HG03139 (cell line): ENCODE measurements around the gene CLBA1.

Experiments
- ATAC-seq: cut with Tn5 transposase; IDR thresholded peaks from one replicate; pipeline ENCODE4 v1.9.1; 2021; ENCODE audit not compliant: unreplicated experiment

Gene CLBA1

DNA sequence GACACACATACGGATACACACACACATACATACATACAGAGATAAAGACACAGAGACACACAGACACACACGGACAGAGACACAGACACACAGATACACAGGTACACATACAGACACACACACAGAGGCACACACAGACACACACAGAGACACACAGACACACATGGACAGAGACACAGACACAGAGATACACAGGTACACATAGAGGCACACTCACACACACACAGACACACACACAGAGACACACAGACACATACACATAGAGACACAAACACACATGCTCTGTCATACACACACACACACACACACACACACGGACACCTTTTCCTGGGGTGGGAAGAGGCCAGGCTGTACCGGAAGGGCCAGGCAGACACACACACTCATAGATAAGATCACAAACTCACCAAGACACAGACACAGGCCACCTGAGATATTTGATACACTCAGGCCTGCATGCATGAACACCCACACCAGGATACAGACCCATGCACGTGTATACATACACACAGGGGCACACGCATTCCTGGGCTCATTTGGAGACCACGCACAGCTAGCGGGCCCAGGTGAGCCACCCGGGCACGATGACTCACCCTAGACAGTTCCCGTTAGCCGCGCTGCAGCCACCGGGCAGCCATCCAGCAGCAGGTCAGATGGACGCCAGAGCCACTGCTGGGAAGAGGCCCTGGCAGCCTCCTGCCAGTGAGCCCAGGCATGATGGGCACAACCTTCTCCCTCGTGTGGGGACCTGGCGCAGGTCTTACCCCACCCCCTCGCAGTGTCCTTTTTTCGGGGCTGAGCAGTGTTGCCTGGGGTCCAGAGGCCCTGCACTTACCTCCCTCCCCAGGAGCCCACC, 5.6 kb upstream of the CLBA1 start:
- no peak for ATAC-seq

DNA sequence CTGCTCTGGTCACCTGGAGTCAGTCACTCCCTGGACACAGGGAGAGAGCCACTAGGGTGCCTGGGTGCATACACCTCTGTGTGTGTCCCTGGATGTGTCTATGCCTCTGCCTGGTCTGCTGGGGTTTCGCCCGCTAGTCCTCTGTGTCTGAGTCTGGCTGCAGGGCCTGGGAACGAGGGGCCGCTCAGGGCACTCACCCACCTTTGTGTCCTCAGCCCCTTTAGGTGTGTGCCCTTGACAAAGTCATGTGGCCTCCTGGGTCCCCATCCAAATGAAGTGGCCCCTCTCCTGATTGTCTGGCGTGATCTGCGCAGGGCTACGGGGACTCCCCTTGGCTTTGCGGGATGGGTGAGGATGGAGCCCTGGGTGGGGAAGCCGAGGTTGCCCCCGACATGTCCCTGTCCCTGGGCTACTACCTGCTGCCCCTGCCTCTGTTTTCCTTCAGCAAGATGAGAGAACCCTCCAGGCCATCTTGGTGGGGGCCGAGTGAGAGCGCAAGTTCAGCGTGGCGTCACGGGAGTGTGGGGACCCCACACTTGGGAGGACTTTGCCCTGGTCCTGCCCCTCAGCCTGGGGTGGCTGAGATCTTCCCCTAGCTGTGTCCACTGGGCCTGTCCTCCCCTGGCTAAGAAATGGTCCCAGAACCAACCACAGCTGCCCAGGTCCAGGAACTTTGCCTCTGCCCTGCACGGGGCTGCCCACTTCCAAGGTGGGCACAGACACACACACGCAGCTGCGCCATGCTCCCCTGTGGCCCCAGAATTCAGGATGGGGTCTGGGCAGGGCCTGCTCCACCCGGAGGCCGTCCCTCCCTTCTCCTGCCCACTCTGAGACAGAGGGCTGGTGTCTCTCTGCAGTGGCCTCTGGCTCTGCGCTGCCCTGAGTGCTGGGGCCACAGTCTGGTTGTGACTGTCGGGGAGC, 4.7 kb upstream of the CLBA1 start:
- ATAC-seq, result no peak

DNA sequence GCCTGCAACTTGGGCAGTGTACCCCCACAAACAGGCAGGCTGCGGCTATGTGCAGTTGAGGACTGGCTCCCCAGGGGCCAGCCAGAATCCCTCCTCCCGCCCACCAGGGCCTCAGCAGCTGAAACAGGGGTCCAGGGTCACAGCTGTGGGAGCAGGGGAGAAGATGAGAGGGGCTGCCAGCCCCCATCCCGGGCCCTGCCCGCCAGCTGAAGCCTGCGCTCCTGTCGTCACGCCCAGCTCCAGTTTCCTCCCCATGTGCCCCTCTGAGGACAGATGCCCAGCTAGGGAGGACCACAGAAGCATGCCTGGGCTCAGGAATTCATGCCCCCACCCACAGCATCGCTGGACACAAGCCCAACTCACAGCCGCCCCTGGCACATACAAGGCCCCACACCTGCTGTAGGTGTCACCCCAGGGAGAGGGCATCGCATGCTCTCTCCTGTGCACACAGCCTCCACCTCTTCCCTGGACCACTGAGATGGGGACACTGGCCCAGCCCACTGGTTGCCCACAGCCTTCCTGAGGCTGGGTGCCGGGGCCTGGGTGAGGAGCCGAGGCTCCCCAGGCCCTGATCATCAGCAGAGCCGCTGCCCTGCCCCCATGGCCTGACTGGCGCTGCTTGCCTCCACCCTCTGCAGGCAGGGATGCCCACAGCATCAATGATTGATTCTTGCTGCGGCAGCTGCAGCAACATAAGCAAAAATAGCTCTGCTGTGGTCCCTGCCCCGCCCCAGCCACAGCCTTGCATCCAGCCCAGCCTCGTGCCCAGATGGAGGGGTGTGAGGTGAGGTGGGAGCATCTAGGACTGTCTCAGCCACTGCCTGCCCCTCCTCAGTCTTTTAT, 3.7 kb upstream of the CLBA1 start:
- no peak for ATAC-seq

DNA sequence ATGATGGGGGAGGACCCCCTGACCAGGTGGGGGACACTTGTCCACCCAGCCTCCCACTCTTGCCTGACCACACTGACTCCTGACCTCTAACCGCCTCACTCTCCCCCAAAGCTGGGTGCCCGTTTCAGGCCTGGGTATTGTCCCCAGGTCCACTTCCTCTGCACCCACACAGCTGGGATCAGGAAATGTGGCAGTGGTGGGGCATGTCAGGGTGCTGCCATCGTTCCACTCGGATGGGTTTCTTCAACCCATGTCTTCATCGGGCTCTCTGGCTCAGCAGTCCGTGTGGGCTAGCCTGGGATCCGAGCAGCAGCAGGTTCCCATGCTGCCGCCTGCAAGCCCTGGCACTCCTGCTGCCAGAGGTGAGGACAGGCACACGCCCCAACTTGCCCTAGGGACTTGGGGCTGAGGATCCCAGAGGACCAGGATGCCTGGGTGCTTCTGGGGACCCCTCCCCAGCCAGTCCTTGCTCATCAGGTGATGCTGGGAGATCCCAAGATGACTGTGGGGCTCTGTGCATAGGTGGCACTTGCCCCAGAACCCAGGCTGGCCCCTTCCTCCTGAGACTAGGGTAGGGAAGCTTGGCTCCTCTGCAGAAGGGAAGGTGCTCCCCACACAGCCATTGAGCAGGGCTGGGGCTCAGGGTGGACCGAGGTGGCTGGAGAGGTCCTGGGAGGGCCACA, 2.9 kb upstream of the CLBA1 start:
- no peak for ATAC-seq

- no peak for ATAC-seq
Measured at GRCh38 chr14:104983231-104983721, 2.3 kb upstream of the CLBA1 start.

DNA sequence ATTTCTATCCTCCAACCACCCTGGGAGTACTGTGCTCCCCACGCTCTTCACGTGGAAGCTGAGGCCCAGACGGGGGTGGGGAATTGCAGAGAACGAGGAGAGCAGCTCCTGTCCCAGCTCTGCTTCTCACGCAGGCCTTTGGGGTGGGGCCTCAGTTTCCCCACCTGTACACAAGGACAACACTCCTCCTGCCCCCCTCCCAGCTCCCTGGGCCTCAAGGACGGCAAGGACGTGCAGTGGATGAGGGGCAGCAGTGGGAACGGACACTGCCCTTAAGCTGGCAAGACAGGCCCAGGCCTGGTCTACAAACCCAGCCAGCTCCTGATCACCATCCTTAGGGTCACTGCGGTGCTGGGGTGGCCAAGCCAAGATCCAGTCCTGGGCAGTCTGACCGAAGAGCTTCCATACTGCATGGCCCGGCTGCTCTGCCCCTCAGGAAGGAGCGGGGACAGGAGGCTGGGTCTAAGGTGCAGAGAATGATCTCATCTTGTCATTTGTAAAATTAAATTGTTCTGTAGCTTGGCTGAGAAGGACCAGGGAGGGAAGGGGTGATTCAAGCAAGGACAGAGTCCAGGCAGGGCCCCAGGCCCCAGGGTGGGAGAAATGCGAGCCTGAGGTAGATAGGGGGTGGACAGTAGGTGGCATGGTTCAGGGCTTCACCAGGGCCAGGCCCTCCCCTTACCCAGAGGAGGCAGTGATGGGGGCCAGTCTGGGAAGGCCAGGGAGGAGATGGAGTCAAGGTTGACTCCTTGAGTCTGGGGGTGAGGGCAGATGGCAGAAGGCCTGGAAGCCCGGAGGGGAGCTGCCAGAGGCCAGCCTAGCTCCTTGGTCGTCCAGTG, 1.3 kb upstream of the CLBA1 start:
- ATAC-seq, result no peak

DNA sequence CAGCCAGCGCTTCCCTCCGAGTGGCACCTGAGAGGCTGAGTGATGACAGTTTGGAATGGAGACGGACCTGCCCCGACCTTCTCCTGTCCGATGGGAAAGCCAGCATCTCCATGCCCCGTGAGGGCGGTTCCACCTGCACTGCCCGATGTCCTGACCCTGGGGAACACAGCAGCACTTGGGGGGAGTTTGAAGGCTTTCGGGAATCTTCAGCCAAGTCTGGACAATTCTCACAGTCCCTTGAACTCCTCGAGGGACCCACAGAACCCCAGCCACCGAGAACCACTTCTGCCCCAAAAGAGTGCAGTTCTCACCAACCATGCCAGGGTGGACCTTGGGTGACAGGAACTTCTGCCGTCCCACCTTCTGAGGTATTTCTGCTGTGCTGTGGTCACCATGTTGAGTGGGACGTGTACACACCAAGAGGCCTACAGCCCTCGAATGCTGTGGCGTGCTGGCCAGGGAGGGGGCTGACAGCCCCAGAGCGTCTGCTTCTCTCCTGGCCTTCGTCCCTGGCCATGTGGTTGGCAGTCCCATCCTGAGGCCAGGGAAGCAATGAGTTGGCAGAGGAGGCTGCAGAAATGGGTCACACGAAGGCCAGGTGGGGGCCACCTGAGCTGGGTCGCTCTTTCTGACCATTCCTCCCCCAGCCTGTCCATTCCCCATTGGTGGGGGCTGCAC, 1.0 kb downstream of the CLBA1 start:
- no peak for ATAC-seq

GRCh38 chr14:104989236-104989950, 3.8 kb downstream of the CLBA1 start:
- no peak for ATAC-seq

DNA sequence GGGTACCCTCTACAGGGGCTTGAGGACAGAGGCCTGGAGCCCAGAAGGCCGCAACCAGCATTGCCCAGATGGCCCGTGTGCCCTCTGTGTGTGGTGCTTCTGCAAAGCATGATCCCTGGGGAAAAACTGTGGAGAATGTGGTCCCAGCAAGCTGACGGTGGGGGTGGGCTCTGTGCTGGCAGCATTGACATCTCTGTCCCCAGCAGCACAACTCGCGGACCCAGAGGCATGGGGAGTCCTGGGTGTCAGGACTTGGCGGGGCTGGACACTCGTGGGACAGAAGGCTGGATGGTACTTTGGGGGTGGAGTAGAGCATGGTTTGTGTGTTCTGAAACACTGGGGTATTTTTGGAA, 4.3 kb downstream of the CLBA1 start:
- ATAC-seq, result no peak

GRCh38 chr14:104991896-104992230, 6.3 kb downstream of the CLBA1 start:
- ATAC-seq, result no peak

- ATAC-seq, result no peak
Measured at GRCh38 chr14:104992501-104992900, 6.9 kb downstream of the CLBA1 start.

- ATAC-seq, result no peak
Measured at GRCh38 chr14:104993306-104993705, 7.7 kb downstream of the CLBA1 start.

DNA sequence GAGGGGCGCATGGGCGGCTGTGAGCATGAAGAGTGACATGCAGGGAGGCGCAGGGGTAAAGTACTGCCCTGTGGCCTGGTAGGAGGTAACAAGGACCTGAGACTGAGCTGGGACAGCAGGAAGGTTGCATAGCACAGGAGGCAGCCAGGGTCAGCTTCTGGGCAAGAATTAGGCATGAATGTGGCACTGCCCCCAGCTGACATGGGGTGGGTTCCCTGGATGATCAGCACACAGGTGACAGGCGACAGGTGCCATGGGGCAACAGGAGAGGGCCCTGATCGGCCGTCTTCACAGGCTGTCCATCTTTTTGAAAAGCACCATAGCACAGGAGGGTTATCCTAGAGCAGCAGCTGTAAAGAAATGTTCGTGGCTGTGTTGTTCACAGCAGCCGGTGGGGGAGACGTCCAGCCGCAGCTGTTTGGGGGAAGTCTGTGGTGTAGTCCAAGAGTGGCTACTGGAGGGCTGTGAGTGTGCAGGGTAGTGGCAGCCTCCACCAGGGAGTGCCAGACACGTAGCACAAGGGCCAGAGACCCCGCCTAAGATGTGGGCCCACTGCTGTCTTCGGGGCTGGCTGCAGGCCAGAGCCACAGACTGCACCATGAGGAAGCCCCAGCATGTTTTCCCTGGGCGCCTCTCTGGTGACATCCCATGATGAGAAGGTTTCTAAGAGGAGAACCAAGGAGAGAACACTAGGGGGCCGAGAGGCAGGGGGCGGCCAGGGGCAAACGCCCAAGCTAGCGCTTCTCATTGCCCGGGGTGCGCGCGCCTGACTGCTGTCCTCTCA, 8.4 kb downstream of the CLBA1 start:
- no peak for ATAC-seq

DNA sequence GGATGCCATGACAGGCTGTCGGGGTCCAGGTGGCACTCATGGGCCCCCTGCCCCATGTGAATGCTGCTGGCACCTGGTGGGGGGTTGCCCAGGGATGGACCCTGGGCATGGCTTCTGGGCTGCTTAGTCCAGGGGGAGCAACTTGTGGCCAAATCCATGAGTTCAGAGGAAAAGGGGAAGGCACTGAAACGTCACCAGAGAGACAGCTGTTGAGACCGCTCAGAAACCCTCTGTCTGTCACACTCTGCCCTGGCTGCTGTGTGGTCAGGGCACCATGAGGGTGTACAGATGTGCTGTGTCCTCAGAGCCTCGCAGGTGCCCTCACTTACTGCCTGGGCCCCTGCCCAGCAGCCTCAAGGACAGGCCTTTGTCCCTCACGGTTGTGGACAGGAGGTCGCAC, 9.4 kb downstream of the CLBA1 start:
- ATAC-seq, result no peak

DNA sequence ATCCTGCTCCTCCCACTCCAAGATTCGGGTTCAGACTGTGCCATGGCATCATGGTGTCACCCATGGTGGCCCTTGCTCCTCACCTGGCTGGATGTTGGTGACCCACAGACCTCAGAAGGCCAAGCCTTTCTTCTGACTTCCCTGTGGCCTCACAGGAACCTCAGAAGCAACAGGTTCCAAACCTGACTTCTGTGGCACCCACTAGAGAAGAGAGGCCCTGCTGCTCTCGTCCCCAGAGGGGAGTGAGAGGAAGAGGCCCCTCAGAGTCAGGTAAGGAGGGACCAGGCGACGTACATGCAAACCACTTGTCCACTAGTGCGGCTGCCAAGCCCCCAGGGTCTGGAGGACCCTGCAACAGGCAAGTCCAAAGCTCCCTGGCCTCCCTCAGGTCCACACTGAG, 10.4 kb downstream of the CLBA1 start:
- no peak for ATAC-seq

GRCh38 chr14:104996483-104996882, 10.9 kb downstream of the CLBA1 start:
- no peak for ATAC-seq

DNA sequence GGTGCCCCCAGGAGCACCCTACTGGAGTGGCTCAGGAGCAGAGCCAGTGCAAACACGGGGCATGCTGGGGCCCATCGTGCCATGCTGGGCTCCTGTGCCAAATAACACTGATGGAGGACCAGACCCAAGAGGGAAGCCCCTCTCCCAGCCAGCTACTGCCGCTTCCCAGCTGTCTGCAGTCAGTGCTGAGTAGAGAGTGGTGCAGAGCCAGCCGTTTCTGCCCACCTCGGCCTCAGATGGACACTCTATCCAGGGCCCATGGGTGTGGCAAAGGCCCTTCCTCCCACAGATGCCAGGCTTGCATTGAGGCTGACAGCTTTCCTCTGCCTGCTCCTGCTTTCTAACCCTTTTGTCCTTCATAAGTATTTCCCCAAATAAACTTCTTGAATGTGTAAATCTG, 13.2 kb downstream of the CLBA1 start:
- no peak for ATAC-seq

DNA sequence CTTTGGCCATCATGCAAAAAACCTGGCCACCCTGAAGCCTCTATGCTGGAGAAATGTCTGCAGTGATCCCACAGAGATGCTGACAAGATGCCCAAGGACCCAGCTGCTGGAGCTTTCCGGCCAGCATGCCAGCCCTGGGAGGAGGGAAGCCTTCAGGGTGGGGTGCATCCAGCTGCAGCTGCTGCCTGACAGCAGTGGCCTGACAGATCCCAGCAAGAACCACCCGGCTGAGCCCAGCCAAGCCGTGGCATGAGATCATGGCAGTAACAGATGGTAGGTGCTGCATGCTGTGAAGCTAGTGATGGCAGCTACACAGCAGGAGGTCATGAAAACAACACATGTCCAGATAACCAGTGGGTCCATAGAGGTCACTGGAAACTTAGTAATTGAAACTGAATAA, 13.8 kb downstream of the CLBA1 start:
- no peak for ATAC-seq
